ENCODE results near the gene NOL4L.

GRCh38 chr20:32506721-32507120, 78.4 kb downstream of the NOL4L start:
- TF ChIP-seq CTCF (IDR thresholded peaks at IDR 0.05; ENCODE audit: insufficient read depth, low read length, poor library complexity, severe bottlenecking) (no peak), EZH2phosphoT487 (conservative IDR thresholded peaks at IDR 0.05; ENCODE audit: low read length) (no peak)
